Thyroid gland (tissue), 4 donors: ENCODE results near the gene UBA1. TPM values are rescaled to one million over a fixed set of nuclear protein-coding genes. Genes with fewer than 3 reads are reported as not detected.

Experiments used
- DNase-seq, 2 donors: peaks; one replicate each; pipeline ENCODE4 v3.0.0-alpha.2; 2019
- H3K27ac ChIP-seq, 3 donors: fragments of 200-600 bp; sonication (generic); 1 replicate in 2 of 3; 2 replicates in 1 of 3; pipeline ENCODE4 v1.5.1; 2016 to 2019; ENCODE audit warnings: mild to moderate bottlenecking in 1 of 3, moderate library complexity in 1 of 3
- H3K27me3 ChIP-seq: fragments of 200-600 bp; sonication (generic); one replicate; pipeline ENCODE4 v1.5.1; 2019
- H3K36me3 ChIP-seq, 2 donors: fragments of 200-600 bp; sonication (generic); one replicate each; pipeline ENCODE4 v1.5.1; 2016 to 2019
- H3K4me1 ChIP-seq, 2 donors: fragments of 200-600 bp; sonication (generic); one replicate each; pipeline ENCODE4 v1.5.1; 2017 to 2019
- H3K4me3 ChIP-seq, 3 donors: fragments of 200-600 bp; sonication (generic); replicated peaks in 1 of 3; 1 replicate in 2 of 3; 2 replicates in 1 of 3; pipeline ENCODE4 v1.5.1; 2016; ENCODE audit warnings: mild to moderate bottlenecking in 1 of 3
- H3K9me3 ChIP-seq: fragments of 200-600 bp; sonication (generic); one replicate; pipeline ENCODE4 v1.5.1; 2017
- POLR2A ChIP-seq, 2 donors: fragments of 450-650 bp; IDR thresholded peaks; one replicate each; pipeline ENCODE4 v1.6.1; 2017; ENCODE audit warnings: antibody characterized with exemption in 2 of 2, mild to moderate bottlenecking in 2 of 2, moderate library complexity in 1 of 2
- WGBS, 2 donors: methylation state at CpG; one replicate each; pipeline ENCODE4 v1.1.5; 2017; 5-methylcytosine and 5-hydroxymethylcytosine counted together
- intact Hi-C: fragments of 100-400 bp; cut with DNase I; formaldehyde crosslinking; loops from one replicate; pipeline ENCODE4 v1.15.1; 2023
- total RNA-seq, 4 donors: library from RNA; depleted of rRNA; stranded (reverse); fragments of >200 nt; gene quantifications; one replicate each; pipeline ENCODE4 v1.2.3, GENCODE V29; 2016
- TF ChIP-seq, protein P1 (sequence below), 6 experiments: fragments of 200-600 bp in 3 of 6; fragments of 450-650 bp in 3 of 6; sonication (generic) in 3 of 6; IDR thresholded peaks; one replicate each; pipeline ENCODE4 v1.5.1; 2016 to 2019; ENCODE audit warnings: antibody characterized with exemption in 6 of 6, mild to moderate bottlenecking in 2 of 6, inconsistent platforms in 1 of 6, moderate library complexity in 1 of 6

The UBA1 gene
- total RNA-seq, 4 donors from 2014 or later: 159 to 293 (median 201) TPM

DNA sequence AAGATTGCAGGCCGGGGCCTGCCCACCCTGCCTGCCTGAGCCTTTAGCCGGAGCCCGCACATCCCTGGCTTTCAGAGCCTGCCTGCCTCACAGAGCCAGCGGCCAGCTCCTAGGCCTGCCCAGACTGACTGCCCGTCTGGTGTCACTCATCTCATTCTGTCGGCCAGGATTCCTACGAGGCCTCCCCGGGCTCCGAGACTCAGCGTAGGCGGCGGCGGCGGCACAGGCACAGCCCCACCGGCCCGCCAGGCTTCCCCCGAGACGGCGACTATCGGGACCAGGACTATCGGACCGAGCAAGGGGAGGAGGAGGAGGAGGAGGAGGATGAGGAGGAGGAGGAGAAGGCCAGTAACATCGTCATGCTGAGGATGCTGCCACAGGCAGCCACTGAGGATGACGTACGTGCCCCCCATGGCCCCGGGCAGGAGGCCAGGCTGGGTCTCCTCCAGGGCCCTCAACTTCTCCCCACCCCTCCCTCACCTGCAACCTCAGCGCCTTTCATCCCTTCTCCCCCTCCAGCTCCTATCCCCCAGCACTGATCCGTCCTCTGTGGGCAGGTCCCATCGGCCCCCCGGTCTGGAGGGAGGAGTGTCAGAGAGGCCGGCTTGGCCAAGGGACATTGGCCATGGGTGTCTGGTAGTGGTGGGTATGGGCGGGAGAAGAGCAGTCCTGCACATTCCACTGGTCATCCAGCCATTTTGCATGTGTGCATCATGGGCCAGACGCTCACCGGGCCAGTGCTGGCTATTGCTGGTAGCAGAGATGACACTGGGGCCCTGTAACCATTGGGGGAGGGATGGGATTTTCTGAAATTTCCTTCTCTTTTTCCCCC is 22.6 kb upstream of the UBA1 start:
- TF ChIP-seq, protein P1, sequence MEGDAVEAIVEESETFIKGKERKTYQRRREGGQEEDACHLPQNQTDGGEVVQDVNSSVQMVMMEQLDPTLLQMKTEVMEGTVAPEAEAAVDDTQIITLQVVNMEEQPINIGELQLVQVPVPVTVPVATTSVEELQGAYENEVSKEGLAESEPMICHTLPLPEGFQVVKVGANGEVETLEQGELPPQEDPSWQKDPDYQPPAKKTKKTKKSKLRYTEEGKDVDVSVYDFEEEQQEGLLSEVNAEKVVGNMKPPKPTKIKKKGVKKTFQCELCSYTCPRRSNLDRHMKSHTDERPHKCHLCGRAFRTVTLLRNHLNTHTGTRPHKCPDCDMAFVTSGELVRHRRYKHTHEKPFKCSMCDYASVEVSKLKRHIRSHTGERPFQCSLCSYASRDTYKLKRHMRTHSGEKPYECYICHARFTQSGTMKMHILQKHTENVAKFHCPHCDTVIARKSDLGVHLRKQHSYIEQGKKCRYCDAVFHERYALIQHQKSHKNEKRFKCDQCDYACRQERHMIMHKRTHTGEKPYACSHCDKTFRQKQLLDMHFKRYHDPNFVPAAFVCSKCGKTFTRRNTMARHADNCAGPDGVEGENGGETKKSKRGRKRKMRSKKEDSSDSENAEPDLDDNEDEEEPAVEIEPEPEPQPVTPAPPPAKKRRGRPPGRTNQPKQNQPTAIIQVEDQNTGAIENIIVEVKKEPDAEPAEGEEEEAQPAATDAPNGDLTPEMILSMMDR (IDR thresholded peaks at IDR 0.05): no peak
- TF ChIP-seq POLR2A (IDR thresholded peaks at IDR 0.05): no peak
- Histone ChIP-seq H3K27ac (no peak overlapping the region), H3K4me3 (no peak overlapping the region), H3K4me1 (no peaks in the 10 kb centered on the region), H3K27me3 (no peaks in the 10 kb centered on the region), H3K9me3 (no peaks in the 10 kb centered on the region), H3K36me3 (peaks cover 8 to 16% of the 10 kb centered on the region in 2 donors)
- 96 to 98% methylated on average over 9 to 15 of the region's 34 CpGs for WGBS, 2 donors
- DNase-seq: no peak
- intact Hi-C loops: no loop called here

DNA sequence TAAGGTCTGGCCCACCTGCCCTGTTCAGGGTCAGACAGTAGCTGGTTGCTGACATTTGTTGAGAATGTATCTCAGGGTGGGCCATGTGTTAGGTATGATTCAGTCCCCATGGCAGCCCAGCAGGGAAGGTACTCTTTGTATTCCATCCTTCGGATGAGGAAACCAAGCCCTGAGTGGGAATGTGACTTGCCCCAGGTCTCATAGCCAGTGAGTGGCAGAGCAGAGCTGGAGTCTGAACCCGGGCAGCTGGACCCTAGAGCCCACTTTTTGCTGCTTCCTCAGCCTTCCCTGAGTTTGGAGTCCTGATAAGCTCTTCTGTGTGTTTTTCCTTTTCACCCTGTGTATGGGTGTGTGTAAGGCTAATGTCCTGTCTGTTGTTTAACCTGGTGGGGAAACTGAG is 21.6 kb upstream of the UBA1 start:
- no peak for DNase-seq
- no peak overlapping the region for H3K4me3 ChIP-seq
- peaks cover 10 to 19% of the 10 kb centered on the region in 2 donors for H3K36me3 ChIP-seq
- no peaks in the 10 kb centered on the region for H3K9me3 ChIP-seq
- no peak overlapping the region for H3K27ac ChIP-seq
- H3K4me1 ChIP-seq: no peaks in the 10 kb centered on the region
- TF ChIP-seq POLR2A (IDR thresholded peaks at IDR 0.05): no peak
- TF ChIP-seq, protein P1 (IDR thresholded peaks at IDR 0.05): no peak
- H3K27me3 ChIP-seq: no peaks in the 10 kb centered on the region
- 100% methylated on average over 2 of the region's 2 CpGs; no CpG with 5 or more reads in 1 of the 2 donors for WGBS, 2 donors
- intact Hi-C loops: no loop called here

DNA sequence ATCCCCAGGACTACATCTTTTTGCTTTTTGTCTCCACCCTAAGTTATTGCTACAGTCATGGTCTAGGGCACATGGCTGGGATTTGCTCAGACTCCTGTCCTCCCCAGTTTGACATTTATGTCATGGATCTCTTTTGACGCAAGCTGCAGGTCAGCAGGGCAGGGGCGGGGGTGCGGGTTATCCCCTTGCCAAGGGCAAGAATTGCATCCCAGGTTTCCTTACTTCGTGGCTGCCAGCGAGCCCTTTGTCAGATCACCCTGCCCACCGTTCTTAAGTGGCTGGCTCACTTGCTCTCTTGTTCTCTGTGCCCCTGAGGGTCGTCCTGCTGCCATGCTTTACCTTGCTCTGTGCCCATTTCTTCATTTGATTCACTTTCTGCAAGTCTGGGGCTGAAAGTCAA is 21.1 kb upstream of the UBA1 start:
- Histone ChIP-seq H3K4me3 (no peak overlapping the region), H3K4me1 (no peaks in the 10 kb centered on the region), H3K27me3 (no peaks in the 10 kb centered on the region), H3K36me3 (peaks cover 10 to 19% of the 10 kb centered on the region in 2 donors), H3K9me3 (no peaks in the 10 kb centered on the region), H3K27ac (no peak overlapping the region)
- intact Hi-C loops: no loop called here
- DNase-seq: no peak
- no peak for TF ChIP-seq POLR2A (IDR thresholded peaks at IDR 0.05)
- TF ChIP-seq, protein P1 (IDR thresholded peaks at IDR 0.05): no peak
- 92 to 94% methylated on average over 7 of the region's 7 CpGs for WGBS, 2 donors

DNA sequence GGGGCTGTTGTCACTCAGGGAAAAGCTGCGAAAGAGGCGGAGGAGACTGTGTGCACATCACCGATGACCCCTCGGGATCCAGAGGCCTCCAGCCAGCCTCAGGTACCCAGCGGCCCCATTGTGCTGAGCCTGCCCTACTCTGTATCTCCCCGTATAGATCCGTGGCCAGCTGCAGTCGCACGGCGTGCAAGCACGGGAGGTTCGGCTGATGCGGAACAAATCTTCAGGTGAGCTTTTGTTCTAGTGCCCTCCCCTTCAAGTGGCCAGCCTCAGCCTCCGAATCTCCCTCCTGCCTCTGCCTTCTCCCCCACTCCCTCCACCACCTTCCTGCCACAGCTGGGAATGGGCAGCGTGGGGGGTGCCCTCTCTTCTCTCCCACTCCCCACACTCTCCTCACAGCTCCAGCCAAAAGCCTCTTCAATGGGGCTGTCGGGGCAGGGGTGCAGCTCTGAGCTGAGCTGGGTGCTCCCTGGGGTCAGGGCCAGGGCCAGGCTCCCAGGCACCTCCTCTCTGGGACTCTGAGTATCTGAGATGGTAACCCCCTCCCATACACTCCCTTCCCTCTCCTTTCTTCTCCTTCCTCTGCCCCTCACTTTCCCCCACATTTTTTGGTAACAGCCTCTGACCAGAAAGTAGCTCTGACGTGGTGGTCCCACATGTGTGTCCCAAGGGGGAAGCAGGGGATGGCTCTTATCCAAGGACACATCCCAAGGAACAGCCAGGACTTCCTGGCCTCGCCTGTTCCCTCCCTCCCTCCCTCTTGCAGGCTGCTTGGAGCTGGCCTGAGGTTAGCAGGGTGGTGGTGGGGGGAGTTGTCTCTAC is 20.4 kb upstream of the UBA1 start:
- H3K27me3 ChIP-seq: no peaks in the 10 kb centered on the region
- no peak overlapping the region for H3K4me3 ChIP-seq
- H3K36me3 ChIP-seq: peaks cover 10 to 19% of the 10 kb centered on the region in 2 donors
- WGBS, 2 donors: 85 to 89% methylated on average over 4 to 15 of the region's 18 CpGs
- H3K4me1 ChIP-seq: peaks cover 0 to under 1% of the 10 kb centered on the region in 2 donors
- intact Hi-C loops: no loop called here
- TF ChIP-seq, protein P1 (IDR thresholded peaks at IDR 0.05): no peak
- no peak for TF ChIP-seq POLR2A (IDR thresholded peaks at IDR 0.05)
- no peak for DNase-seq
- no peaks in the 10 kb centered on the region for H3K9me3 ChIP-seq
- H3K27ac ChIP-seq: no peak overlapping the region
